ENCODE results near the gene LENEP.

LENEP gene

DNA sequence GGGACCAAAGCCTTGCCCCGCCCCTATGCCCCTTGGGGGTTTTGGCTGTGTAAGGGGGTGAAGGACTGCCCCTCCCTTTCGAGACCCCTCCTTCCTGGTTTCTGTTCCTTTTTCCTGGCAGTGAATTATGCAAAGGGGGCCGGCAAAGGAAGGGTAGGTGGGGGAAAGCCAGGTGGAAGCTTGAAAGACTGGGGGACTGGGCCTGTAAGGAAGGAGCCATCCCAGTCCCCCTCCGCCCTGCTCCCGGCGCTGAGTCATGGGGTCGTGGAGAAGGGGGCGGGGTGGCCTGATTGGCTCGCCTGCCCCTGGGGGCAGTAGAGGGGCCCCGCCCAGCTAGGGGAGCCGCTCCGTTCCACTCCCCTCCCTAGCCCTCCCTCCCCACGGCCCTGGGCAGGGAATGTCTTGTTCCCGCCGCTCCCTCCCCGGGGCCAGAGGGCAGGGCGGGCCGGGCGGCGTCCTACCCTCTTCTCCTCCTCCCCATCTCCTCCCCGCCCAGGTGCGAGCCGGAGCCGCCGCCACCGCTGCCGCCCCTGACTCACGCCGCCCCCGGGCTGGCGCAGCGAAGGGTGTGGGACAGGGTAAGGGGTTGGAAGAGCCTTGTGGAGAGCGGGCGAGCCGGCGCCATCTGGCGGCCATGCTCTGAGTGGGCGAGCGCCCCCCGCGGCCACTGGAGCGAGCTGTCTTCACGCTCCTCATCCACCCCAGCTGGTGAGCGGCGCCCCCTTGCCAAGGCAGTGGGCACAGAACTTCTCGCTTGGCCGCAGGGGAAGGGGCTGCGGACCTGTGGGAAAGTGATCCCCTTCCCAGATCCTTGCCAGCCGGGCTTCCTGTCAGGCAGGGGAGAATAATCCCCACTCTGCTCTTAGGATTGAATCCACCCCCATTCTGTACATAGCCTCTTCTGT is 23.9 kb downstream of the LENEP start:
- DNase-seq = peak; percentile 85 to 92
- no peaks in the 10 kb centered on the region for H3K9me3 Mint-ChIP-seq
- peak overlapping the region; percentile 51 to 71 for H3K4me3 Mint-ChIP-seq
- H3K27me3 Mint-ChIP-seq = peaks cover 22% of the 10 kb centered on the region
- ATAC-seq = peak; percentile 93
- H3K4me1 Mint-ChIP-seq = peaks cover 63% of the 10 kb centered on the region
- H3K27ac Mint-ChIP-seq = peak overlapping the region in 1 of 2 donors; percentile 50

DNA sequence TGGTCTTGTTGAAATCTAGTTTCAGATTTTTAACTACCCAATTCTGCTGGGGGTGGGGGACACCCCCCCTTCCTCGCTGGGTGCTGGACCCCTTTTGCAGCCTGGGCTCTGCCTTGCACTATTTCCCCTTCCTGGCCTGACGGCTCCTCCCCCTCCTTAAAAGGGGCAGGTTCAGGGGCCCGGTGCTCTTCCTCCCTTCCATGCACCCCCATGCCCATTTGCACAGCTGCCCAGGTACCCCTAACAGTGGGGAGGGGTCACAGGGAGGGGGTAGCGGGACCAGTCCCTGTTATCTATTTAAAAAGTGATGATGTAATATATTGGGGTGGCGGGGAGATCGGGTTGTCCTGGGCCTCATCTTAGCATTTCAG is 24.5 kb downstream of the LENEP start:
- H3K27ac Mint-ChIP-seq = peak overlapping the region in 1 of 2 donors; percentile 50
- peak overlapping the region; percentile 51 to 71 for H3K4me3 Mint-ChIP-seq
- DNase-seq (no peak), ATAC-seq (peak; percentile 3)
- H3K27me3 Mint-ChIP-seq = peaks cover 22% of the 10 kb centered on the region
- no peaks in the 10 kb centered on the region for H3K9me3 Mint-ChIP-seq
- peaks cover 57% of the 10 kb centered on the region for H3K4me1 Mint-ChIP-seq

DNA sequence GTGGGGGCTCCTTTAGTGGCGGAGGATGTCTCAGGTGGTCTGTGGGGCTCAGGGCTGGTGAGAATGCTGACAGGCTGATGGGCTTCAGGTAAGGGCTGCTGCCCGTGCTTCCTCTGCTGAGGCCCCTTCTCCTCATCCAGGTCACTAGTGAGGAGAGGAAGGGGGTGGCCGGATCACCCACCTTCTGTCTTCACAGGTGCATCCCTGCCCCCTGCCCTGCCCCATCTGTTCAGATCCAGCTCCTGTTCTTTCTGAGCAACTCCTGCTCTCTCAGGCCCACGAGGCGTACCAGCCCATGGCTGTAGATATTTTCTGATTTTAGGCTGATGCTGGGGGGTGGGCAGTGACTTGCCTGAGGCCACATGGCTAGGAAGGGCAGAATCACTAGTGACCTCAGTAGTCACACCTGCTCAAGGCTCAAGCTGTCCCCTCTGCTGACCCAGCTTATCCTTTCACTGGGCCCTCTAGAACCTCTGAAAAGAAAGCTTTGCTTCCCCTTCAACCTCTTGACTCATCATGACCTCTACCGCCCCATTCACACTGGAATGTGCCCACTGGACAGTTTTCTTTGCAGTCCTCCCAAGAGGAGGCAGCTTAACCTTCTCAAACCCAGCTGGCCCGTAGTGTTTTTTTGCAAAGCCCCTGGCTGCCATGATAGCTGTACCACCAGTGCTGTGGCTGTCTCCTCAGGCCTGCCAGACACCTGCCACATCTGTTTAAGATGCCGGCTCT is 25.4 kb downstream of the LENEP start:
- H3K4me3 Mint-ChIP-seq = no peak overlapping the region
- peak overlapping the region in 1 of 2 donors; percentile 23 for H3K27ac Mint-ChIP-seq
- H3K4me1 Mint-ChIP-seq = peaks cover 48% of the 10 kb centered on the region
- ATAC-seq (no peak), DNase-seq (no peak)
- peaks cover 22% of the 10 kb centered on the region for H3K27me3 Mint-ChIP-seq
- H3K9me3 Mint-ChIP-seq = no peaks in the 10 kb centered on the region

DNA sequence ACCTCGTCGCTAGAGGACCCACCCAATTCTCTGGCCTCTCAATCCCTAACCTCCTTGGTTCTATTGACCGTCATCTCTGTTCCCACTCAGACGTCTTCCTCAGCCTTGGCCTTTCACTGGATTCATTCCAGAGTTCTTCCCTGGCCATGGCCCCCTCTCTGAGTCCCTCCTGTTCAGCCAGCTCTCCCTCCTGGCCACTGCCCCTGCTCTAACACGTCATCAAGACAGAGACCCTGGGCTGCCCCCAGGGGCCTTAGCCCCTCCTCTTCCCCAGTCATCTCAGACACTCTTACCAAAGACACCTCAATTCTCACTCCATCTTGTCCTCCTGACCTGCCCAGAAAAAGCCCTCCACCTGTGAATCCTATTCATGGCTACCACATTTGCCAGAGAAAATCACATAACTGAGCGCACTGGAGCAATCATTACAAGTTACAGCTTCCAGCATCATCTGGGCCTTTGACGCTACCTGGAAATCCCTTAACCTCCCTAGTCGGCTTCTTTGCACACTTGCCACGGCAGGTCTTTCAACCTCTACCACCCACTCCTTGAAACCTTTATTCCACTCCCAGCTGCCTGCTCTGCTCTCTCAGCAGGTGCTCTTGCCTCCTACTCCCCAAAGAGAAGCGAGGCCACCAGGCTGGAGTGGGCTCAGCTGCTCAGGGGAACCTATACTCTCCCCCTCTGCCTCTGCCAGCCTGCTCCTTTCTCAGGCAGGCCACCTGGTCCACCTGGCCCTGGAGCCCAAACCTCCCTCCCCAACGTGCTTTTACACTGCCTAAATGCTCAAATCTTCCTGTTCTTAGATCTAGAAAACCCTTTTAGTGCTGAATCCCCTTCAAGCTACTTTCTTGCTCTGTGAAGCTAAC is 26.2 kb downstream of the LENEP start:
- ATAC-seq (no peak), DNase-seq (no peak)
- peaks cover 40% of the 10 kb centered on the region for H3K4me1 Mint-ChIP-seq
- peak overlapping the region in 1 of 2 donors; percentile 37 for H3K27ac Mint-ChIP-seq
- no peaks in the 10 kb centered on the region for H3K9me3 Mint-ChIP-seq
- H3K4me3 Mint-ChIP-seq = no peak overlapping the region
- H3K27me3 Mint-ChIP-seq = peaks cover 22% of the 10 kb centered on the region

DNA sequence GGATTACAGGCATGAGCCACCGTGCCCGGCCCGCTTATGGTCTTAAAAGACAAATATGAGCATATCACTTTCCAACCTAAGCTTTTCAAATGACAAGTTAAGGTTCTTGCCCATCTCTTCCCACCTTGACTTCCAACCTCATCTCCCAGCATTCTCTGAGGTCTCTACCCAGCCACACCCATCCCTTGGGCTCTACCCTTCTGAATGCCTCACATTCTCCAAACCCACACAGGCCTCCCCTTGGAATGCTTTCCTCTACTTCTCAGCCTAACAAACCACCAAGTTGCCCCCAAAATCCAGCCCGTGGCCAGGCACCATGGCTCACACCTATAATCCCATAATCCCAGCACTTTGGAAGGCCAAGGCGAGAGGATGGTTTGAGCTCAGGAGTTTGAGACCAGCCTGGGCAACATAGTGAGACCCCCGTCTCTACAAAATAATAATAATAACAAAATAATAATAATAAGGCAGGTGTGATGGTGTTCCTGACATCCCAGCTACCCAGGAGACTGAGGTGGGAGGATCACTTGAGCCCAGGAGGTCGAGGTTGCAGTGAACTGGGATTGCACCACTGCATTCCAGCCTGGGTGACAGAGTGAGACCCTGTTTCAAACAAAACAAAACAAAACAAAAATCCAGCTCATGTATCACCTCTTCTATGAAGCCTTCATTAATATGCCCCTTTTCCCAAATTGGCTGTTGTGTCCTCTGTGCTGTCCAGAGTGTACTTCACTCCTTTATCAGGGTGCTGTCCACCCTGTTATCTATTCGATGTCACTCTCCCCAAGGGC is 28.9 kb downstream of the LENEP start:
- ATAC-seq (no peak), DNase-seq (no peak)
- Mint-ChIP-seq H3K4me3 (no peak overlapping the region), H3K27me3 (peaks cover 15% of the 10 kb centered on the region), H3K27ac (no peak overlapping the region), H3K4me1 (peaks cover 19% of the 10 kb centered on the region), H3K9me3 (no peaks in the 10 kb centered on the region)

DNA sequence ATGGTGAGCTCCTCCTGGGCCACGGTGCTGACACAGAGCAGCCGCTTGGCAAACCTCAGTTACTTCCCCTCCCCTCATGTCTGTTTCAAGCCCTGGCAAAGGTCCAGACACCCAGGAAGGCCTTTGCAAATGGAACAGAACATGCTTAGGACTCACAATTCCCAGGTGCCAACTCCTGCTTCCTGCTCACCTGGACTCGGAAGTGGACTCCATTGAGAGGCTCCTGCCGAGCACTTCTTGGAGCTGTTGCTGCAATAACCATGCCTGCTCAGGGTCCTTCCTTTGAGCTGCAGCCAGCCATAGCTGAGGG is 29.5 kb downstream of the LENEP start:
- no peak for ATAC-seq
- H3K27me3 Mint-ChIP-seq = peaks cover 15% of the 10 kb centered on the region
- no peak overlapping the region for H3K27ac Mint-ChIP-seq
- no peak overlapping the region for H3K4me3 Mint-ChIP-seq
- no peaks in the 10 kb centered on the region for H3K9me3 Mint-ChIP-seq
- peaks cover 14% of the 10 kb centered on the region for H3K4me1 Mint-ChIP-seq
- no peak for DNase-seq

DNA sequence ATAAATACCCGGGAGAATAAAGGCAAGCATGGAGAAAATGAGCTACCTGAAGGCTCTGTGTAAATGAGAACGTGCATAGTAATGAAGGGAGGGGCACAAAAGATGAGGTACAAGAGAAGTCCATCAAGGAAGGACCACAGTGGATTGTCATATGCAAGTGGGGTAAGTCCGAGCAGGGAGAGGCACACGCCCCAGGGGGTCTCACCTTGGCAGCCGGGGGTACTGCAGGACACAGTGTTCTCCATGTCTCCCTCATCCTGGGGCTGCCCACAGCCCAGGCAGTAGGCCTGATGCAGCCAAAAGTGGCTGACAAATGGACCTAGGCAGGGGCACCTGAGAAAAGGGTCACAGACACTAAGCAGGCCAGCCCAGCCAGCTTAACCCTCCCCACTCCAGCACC is 30.2 kb downstream of the LENEP start:
- peak; percentile 18 for ATAC-seq
- DNase-seq = no peak

DNA sequence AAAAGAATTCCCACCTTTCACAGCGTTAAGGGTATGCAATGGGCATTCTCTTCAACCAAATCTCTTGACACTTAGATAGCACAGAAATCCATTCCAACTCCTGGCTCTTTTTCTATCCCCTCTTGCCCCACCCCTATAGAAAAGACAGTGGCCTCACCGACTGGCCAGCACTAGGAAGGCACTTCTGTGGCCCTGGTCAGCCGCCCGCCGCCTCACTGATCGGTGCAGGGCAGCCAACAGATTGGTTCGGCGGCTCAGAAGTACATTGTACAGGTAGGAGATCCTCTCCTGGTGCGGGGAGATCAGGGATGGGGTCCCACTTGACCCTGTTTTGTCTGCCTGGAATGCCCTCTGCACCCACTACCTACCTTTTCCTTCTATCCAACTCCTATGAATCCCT is 30.9 kb downstream of the LENEP start:
- DNase-seq (no peak), ATAC-seq (no peak)
- Mint-ChIP-seq H3K9me3 (no peaks in the 10 kb centered on the region), H3K4me3 (no peak overlapping the region), H3K27me3 (peaks cover 11% of the 10 kb centered on the region), H3K4me1 (peaks cover 8% of the 10 kb centered on the region), H3K27ac (no peak overlapping the region)

More for the DNA sequence above, 30.2 kb downstream of the LENEP start:
- no peak overlapping the region for H3K4me3 Mint-ChIP-seq
- H3K9me3 Mint-ChIP-seq = no peaks in the 10 kb centered on the region
- no peak overlapping the region for H3K27ac Mint-ChIP-seq
- peaks cover 15% of the 10 kb centered on the region for H3K27me3 Mint-ChIP-seq
- H3K4me1 Mint-ChIP-seq = peaks cover 10% of the 10 kb centered on the region

DNA sequence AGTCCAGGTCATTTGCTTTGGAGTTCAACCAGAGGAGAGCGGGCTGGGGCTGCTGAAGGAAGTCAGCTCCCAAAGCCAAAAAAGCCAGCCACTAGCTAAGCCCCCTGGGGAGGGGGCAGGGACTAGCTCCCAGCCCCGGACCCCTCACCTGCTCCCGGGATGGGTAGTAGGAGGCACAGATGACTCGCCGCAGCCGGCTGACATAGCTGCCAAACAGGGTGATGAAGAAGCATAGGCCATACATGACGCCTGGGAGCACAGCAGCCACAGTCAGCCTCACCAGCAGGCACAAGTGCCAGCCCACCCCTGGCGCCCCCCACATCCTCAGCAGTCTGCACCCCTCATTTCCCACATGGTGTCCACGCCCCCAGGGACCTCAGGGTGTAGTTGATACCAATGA is 32.8 kb downstream of the LENEP start:
- no peak overlapping the region for H3K27ac Mint-ChIP-seq
- DNase-seq (no peak), ATAC-seq (no peak)
- H3K27me3 Mint-ChIP-seq = no peaks in the 10 kb centered on the region
- no peak overlapping the region for H3K4me3 Mint-ChIP-seq
- no peaks in the 10 kb centered on the region for H3K9me3 Mint-ChIP-seq
- H3K4me1 Mint-ChIP-seq = no peaks in the 10 kb centered on the region

DNA sequence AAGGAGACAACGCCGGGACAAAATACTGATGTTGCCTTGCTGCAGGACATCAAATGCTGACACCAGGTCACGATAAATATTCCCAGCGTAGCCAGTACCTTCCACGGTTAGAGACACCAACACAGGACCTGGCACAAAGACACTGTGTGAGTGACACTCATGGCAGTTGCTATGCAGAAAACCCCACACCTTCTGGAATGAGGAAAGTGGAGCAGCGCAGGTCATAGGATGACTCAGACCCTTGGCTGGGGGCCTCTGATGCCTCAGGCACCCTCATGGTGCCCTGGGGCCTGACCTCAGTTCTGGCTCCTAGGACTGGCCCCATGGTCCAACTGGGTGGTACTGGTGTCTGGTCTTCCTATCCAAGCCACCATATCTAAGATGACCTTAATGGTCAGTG is 33.2 kb downstream of the LENEP start:
- H3K9me3 Mint-ChIP-seq = no peaks in the 10 kb centered on the region
- no peak for DNase-seq
- H3K4me1 Mint-ChIP-seq = no peaks in the 10 kb centered on the region
- H3K27me3 Mint-ChIP-seq = no peaks in the 10 kb centered on the region
- H3K4me3 Mint-ChIP-seq = no peak overlapping the region
- ATAC-seq = peak; percentile 43
- no peak overlapping the region for H3K27ac Mint-ChIP-seq

DNA sequence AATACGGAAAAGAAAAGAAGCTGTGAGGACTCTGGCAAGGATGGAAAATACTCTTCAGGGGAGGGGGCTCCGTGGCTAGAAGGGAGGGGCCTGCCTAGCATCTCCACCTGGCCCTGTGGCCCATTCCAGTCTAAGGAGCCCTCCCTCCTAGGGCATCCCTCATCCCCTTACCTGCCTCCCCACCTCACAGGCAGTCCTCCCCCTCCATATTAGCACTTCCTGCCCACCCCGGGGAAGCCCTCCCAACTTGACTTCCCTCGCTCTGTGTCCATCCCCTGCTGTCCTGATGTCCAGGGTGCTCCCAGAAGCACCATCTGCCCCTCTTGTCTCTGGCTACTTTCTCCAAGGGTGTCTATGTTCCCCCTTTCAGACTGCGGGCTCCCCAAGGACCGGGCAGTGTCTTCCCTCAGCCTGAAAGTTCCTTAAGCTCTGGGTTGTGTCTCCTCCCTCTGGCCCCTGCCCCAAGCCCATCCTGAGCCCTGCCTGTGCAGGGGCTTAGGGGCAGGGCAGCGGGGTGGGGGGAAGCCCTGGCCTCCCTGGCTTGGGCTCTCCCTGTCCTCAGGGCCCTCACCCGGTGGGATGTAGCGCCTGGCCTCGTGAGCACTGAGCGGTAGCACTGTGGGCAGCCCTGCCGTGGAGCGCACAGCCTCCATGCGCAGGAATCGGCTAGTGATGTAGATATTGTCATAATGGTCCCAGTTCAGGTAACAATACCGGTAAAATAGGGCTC is 36.3 kb downstream of the LENEP start:
- Mint-ChIP-seq H3K4me3 (no peak overlapping the region), H3K9me3 (no peaks in the 10 kb centered on the region), H3K27ac (peak overlapping the region in 1 of 2 donors; percentile 19), H3K4me1 (no peaks in the 10 kb centered on the region), H3K27me3 (peaks cover 6% of the 10 kb centered on the region)
- DNase-seq (no peak), ATAC-seq (peak; percentile 21)

DNA sequence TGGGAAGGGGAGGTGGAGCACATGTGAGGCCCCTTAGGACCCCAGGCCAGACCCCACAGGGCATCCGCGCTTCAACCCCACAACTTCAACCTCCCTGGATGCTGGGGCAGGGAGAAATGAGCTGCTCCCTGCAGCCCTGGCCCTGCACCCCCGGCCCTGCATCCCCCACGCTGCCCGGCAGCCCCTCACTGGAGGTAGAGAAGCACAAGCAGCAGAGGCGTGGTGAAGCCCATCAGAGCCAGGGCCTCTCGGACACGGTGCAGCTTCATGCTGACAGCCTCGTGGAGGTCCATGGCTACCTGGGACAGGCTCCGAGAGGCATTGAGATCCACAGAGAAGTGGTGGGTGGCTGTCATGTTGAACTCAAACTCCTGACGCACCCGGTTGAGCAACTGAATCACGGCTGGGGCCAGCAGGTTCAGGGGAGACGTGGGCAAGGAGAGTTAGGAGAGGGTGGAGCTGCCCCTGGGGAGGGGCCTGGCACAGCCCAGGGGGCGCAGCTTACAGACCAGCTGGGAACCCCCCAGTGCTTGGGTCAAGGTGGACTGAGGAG is 36.9 kb downstream of the LENEP start:
- H3K27ac Mint-ChIP-seq = no peak overlapping the region
- H3K9me3 Mint-ChIP-seq = no peaks in the 10 kb centered on the region
- H3K4me3 Mint-ChIP-seq = no peak overlapping the region
- ATAC-seq (no peak), DNase-seq (no peak)
- H3K4me1 Mint-ChIP-seq = no peaks in the 10 kb centered on the region
- peaks cover 12% of the 10 kb centered on the region for H3K27me3 Mint-ChIP-seq

DNA sequence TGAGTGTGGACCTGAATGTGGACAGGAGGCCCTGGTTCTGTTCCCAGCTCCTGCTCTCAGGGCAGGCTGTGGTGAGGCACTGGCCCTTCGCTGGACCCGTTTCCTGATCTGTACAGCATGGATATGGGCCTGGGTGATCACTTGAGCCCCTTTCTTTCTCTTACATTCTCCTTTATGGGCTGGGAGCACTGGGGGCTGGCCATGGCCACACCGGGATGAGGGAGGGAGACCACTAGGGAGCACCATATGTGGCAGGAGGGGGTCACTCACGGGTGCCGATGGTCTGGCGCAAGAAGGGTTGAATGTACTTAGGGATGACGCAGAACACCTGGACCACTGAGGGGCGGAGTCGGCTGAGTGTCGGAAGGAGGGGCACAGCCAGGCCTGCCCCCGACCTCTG is 37.5 kb downstream of the LENEP start:
- no peak overlapping the region for H3K27ac Mint-ChIP-seq
- no peaks in the 10 kb centered on the region for H3K9me3 Mint-ChIP-seq
- H3K4me3 Mint-ChIP-seq = no peak overlapping the region
- ATAC-seq (no peak), DNase-seq (no peak)
- no peaks in the 10 kb centered on the region for H3K4me1 Mint-ChIP-seq
- peaks cover 14% of the 10 kb centered on the region for H3K27me3 Mint-ChIP-seq

DNA sequence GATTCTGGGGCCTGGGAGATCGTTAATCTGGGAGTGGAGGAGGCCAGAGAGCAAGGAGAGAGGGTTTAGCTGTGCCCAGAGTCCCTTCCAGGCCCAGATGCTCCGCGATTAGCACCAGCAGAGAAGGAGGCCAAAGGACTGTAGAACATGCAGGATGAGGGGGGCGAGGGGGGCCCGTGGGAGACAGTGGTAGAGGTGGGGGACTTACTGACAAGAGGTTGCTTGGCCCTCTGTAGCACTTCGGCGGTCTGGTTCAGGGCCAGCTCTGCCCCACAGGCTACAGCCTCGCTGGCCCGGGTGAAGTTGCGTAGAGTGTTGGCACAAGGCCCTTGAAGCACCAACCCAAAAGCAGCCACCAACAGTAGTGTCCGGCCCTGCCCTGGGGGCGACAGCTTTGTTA is 39.5 kb downstream of the LENEP start:
- ATAC-seq (no peak), DNase-seq (no peak)
- Mint-ChIP-seq H3K27me3 (peaks cover 17% of the 10 kb centered on the region), H3K27ac (peak overlapping the region in 1 of 2 donors; percentile 64), H3K4me1 (no peaks in the 10 kb centered on the region), H3K4me3 (no peak overlapping the region), H3K9me3 (no peaks in the 10 kb centered on the region)
